HG03469 (cell line): ENCODE results near the gene FMNL2.

Experiments used
- ATAC-seq: cut with Tn5 transposase; IDR thresholded peaks from one replicate; pipeline ENCODE4 v1.9.1; 2021; ENCODE audit warnings: mild to moderate bottlenecking, moderate library complexity, moderate number of reproducible peaks; ENCODE audit not compliant: unreplicated experiment

FMNL2 gene

DNA sequence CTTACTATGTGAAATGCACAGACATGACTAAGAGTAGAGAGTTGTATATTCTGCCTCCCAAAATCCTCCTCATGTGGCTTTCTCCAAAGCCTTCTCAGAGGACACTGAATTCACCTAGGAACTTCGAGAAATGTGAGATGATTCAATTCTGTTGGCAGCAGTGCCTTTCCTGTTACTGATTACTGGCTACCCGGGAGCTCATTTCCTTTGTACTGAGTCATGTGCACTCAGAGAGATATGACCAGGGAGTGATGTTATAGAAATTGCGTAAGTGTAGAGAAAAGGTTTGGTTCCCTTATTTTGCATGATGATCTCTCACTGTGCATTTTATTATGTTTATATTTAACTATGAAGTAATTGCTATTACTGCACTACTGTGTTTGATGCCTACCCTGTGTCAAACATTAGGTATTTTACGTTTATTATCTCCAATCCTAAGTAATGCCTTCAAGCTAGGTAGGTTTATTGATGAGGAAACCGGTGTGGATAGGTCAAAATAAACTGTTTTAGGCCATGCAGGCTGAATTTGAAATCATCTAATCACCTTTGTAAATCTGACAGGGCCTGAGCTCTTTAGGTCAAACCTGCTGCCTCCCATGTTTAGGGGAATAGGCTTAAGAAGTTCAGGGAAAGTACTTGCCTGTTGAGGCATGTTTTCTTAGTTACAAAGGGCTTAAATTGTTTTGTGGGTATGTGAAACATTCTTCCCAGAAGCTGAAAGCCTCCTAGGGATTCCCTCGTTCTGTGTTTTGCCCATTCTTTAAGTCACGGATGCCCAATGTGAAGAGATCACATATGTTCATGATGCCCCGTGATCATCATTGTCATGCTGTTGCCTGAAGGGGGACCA is 86.8 kb downstream of the FMNL2 start:
- peak; percentile 78 for ATAC-seq

DNA sequence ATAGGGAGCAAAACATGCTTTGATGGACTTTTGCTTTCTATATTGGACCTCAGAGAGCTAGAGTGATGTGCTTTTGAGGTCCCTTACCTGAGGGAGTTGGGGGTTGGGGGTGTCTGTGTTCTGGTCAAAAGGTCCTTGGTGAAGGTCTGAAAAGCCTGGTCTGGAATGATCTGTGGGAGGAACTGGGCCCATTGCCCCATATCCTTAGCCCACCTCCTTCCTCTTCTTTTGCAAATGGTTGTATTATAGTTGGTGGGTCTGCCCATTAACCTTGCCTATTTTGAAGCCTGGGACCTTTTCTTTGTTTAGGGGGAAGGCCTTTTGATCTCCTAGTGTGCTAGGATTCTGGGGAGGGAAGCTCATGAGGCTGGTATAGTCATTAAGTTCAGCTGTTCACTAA is 88.7 kb downstream of the FMNL2 start:
- ATAC-seq, result no peak

DNA sequence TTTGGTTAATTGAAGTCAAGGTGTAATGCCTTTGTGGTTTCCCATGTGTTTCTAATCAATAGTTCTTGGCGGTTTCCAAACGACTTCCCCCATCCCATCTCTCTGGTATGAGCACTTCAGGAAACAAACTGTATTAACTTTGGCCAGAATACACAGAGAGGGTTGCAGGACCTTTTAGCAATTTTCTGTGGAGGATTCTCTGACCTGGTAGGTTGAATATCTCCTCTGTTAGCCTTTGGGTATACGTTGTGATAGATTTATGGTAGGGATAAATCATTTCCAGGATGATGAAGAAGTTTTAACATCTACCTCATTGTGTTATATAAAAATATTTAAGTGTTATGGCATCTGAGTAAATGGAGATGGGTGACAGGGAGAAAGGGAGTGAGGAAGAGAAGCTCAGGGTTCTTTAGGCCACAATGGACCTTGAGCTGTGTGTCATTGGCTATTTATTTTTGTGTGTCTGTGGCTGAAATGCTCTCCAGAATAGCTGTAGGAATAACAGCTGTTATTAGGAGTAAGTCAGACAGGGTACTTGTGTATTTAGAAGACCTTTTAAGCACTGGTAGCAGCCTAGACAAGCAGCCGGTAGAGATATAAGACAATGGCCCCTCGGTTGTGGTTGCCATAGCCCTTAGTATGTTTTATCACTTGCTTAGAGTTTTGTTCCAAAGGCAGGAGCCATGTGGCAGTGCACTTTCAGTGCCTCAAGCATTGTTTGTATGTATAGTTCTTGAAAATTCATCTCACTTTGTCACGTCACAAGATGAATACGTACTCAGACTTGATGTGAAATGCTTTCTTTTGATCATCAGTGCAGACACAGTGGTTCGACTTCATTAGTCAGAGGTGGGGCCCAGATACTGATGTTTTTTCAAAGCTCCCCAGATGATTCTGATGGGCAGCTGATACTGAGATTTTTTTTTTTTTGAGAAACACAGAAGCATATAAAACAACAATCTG is 91.1 kb downstream of the FMNL2 start:
- no peak for ATAC-seq

DNA sequence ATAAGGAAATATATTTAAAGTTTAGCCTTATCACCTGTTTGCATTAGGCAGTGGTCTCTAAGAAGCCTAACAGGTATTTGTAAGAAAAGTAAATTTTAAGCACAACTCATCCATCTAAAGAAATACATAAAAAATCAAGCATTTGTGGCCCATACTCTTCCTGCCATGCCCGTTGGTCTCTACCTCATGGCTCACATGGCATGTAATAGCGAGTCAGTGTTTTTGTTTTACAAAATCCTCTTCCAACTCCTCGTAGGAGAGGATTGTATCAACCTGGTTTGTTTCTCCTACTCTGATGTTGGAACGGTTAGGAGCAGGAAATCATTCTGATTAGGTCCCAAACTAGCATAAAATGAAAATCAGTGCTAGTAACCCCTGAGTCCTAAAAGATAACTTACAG is 91.8 kb downstream of the FMNL2 start:
- ATAC-seq, result no peak

DNA sequence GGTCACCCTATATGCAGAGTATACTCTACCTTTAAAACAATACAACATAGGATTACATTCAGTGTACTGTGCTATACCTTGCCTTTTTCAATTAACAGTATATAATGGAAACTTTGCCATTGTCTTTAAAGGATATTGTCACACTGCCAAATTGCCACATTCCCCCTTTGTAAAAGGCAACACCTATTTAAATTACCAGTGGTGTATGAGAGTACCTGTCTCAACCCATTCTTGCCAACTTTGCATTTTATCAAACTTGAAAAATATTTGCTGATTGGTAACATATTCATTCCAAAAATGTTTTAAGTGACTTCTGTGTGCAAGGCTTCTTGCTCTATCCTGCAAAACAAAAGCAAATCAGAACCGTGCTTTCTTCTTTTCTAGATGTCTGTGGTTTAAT is 92.9 kb downstream of the FMNL2 start:
- ATAC-seq, result no peak

DNA sequence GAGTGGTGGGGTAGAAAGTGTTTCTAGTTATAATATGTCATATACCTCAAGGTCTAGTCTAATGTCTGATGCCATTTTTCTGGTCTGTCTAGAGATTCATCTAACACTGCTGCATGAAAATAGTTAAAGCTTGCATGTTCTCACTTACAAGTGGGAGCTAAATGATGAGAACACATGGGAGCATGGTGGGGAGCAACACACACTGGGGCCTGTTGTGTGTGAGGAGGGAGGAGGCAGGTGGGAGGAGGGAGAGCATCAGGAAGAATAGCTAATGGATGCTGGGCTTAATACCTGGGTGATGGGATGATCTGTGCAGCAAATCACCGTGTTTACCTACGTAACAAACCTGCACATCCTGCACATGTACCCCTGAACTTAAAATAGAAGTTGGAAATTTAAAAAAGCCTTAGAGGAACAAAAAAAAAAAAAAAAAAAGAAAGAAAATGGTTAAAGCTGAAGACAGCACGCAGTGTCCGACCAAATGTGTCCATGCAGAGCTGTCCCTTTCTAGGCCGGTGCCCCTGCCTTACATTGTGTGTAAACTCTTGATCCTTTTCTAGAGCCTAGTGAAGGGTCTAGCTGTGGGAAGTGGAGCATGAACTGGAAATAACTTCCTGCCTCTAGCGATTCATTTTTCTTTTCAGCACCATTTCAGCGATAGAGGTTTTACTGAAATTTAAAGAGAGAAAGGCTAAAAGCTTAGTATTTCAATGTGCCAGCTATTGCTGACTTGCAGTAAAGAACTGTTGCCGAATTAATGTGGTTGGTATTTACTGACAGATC is 94.0 kb downstream of the FMNL2 start:
- no peak for ATAC-seq

DNA sequence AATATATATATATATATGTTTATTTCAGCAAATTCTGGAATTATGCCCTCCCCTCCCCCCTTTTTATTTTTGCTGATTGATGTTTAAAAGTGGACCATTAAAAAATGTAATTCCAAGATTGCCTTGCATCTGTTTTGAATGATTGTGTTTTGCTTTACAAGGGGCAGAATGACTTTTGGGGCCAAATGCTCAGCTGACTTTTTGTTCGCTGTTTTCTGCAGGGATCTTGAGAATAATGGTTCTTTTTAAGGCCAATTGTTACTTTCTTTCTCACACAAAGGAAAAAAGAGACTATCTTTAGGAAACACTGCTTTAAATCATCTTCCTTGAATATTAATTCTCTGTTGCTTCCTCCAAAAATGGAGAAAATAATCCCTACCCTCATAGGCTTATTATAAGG is 95.9 kb downstream of the FMNL2 start:
- ATAC-seq, result no peak

DNA sequence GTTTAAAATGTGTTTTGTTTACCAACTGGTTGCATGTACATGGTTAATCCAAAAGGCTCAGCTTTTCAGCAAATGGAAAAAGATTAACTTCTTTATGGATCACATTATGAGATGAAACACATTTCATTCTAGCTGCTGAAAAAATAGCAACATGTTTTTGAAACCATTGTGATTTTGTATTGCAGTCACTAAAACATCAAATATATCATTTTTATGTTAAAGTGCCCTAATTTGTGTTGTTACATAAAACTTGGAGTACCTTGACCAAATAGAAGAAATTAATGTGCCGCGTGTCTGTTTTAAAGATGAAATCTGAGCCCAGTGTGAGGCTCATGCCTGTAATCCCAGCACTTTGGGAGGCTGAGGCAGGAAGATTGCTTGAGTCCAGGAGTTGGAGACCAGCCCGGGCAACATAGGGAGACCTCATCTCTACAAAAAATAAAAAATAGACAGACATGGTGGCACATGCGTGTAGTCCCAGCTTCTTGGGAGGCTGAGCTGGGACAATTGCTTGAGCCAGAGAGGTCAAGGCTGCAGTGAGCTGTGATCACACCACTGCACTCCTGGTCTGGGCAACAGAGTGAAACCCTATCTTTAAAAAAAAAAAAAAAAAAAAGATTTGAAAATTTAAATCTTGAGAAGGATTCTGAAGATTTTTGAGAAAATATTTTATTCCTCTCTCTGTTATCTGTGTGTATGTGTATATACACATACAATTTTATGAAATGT is 96.6 kb downstream of the FMNL2 start:
- ATAC-seq, result no peak

DNA sequence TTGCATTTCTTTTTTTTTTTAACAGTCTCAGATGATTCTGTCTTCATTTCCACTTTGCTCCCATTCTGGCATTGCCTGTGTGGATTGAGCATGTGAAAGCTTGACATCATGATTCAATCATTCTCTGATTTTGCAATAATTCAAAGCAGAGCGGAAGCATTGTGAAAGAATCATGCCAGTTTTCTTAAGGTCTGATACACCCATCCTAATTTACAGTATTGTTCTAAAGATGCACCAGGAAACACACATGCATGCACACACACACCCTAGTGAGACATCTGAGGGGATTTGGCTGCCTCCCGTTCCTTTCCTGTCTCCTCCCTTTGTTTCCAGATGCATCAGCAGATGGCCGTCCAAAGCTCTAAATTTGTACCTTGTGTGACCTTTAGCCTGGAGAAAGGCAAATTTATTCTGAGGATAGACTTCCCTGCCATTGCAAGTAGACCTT is 97.3 kb downstream of the FMNL2 start:
- ATAC-seq, result no peak

DNA sequence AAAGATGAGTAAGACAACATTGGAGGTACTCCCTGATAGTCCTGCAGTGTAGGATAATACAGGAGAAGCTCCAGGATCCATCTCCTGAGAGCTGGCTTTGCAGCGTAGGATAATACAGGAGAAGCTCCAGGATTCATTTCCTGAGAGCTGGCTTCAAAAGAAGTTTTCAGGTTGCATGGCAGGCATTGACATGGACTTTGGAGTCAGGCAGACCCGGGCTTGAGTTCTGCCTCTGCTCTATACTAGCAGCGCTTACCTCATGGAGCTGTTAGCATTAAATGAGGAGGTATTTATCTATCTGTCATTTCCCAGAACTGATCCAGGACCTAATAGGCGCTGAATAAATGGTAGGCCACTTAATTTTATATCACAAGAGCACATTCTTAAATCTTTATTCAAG is 97.8 kb downstream of the FMNL2 start:
- no peak for ATAC-seq

DNA sequence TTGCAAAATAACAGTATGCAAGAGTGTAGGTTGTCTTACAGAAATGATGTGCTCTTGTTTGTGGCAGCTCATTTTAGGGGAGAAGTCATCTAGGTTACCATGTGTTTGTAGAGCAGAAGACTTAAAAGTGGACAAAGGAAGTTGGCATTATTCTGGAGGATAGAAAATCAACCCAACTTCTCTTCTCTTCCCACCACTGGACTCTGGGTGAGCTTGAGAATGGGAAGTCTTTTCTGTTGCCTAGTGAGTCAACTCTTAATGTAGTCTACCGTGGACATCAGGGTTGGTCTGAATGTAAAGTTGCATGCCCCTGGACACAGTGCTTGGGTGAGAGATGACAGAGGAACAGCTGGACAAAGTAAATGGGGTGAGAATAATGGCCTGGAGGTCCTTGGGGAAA is 98.3 kb downstream of the FMNL2 start:
- no peak for ATAC-seq

DNA sequence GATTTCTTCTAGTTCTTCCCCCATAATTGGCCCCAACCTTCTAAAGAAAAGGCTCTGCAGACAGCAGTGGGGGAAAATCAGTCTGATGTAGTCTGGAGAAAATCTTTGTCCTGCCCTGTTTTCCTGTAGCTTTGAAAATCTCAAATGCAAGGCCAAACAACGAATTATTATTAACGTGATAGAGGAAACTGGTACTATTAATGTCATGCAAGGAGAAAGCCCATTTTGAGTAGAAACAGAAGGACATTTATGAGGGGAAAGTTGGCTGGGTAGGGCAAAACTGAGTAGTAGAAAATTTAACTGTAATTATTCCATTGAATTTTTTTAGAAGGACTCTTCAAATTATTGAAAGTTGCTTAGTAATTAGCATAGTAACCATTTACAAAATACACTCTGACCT is 98.8 kb downstream of the FMNL2 start:
- ATAC-seq, result no peak

DNA sequence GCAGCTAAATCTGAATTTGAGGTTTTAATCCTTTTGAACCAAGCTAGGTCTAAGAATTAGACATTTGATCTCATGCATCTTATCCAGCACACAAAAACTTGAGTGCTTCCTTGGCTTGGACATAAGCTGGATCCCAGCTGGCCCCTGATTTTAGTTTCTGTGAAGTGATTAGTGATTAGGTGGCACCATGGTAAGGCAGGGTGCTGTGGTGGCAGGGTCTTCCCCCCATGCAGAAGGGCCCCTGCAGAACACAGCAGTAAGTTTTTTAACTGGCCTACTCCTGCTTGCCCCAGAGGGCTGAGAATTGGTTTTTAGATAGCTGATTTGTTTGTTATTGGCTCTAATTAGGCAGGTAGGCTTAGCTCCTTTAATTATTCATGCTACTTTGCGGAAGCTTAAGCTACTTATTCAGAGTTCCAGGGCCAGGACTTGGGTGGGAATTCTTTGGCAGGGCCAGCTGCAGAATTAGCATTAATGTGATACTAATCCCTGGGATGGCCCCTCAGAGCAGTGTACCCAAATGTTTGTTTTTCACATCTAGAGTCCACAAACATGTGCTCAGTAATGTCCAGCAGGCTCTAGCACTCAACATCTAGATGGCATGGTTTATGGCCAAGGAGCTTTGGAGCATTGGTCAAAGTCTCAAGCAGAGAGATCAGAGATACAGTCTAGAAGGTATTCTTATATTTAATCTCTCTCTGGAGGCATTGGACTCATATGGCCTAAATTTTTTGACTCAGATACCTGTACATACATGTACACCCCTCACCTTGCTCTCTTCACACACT is 99.6 kb downstream of the FMNL2 start:
- ATAC-seq, result no peak

DNA sequence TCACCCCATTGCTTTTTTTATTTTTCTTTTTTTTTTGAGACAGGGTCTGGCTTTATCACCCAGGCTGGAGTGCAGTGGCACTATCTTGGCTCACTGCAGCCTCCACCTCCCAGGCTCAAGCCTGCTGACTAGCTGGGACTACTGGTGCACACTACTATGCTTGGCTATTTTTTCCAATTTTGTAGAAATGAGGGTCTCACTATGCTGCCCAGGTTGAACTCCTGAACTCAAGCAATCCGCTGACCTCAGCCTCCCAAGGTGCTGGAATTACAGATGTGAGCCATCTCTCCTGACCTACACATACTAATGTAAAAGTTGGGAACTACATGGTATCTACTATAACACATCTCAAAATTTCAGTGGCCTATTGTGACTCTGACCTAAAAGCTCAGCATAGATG is 101.2 kb downstream of the FMNL2 start:
- no peak for ATAC-seq

DNA sequence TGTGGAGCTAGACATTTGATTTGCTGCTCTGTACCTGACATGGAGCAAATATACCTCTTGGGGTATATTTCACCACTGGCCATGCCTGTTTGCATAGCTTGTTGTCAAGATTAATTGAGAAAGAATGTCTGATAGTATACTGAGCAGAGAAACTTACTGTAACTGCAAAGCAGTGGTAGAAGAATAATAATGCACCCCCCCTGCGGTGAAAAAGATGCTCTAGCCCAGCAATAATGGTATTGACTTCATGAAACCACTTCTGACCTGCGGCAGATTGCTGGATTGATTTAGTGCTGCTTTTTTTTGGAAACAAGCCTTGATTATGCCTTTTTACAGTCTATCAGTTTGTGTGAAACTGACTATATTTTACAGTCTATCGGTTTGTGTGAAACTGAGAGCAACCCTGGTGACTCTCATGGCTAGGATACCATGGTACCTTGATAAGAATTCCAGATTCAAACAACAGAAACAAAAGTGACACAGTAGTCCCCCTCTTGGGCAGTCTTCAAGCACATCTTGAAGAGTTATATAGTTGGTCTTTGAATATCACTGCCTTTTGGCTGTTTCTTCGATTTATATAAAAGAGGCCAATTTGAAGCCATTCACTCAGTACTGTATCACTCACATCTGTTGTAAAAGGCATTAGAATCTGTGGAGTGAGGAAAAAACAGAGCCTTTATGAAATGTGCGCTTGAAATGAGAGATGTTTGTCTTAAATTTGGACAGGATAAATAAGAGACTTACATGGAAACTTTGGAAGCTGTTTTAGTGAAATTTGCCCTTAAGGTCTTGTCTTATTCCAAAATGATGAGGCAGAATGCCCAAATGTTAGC is 102.5 kb downstream of the FMNL2 start:
- no peak for ATAC-seq

DNA sequence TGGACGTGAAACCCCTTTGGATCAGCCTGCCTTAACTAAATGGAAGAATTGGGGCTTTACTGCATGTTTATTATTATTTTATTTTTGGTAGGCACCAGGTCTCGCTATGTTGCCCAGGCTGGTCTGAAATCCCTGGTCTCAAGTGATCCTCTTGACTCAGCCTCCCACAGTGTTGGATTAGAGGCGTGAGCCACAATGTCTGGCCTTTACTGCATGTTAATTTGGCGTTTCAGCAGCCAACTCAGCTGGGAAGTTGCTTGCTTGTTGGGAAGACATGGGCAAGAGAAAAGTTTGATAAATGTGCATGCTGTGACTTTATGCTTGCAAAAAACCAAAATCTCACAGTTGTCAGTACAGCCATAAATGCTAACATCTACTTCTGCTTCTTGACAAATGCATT is 105.1 kb downstream of the FMNL2 start:
- ATAC-seq, result no peak

DNA sequence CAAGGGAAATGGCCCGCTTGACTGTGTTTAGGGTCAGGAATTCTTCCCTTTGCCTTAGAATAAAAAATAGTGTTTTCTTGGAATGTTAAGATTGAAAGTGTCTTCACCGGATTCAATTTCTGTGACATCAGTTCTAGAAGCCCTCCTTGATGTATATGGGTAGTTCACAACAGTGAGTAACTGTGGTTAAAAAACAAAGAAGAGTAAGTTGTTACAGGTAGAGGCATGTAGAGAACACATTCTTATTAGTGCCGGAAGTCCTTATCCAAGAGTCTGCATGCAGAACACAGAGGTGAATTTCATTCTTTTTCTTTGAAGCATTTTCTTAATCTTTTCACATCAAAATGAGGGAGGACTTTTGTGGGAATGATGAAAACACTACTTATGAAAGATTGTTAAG is 105.5 kb downstream of the FMNL2 start:
- ATAC-seq, result no peak

DNA sequence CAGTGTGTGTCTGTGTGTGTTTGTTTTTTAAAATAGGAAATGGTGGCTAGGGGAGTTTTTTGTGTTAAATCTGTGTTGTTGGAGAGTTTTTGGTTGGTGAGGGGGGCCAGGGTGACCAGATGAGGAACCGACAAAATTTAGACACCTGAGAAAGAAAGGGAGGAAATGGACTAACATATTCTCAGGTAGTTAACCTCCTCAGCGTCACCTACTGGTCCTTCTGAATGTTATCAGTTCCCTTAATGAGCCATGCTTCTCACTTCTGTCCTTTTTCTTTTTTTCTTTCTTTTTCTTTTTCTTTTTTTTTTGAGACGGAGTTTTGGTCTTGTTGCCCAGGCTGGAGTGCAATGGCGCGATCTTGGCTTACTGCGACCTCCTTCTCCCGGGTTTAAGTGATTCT is 107.0 kb downstream of the FMNL2 start:
- ATAC-seq, result no peak

DNA sequence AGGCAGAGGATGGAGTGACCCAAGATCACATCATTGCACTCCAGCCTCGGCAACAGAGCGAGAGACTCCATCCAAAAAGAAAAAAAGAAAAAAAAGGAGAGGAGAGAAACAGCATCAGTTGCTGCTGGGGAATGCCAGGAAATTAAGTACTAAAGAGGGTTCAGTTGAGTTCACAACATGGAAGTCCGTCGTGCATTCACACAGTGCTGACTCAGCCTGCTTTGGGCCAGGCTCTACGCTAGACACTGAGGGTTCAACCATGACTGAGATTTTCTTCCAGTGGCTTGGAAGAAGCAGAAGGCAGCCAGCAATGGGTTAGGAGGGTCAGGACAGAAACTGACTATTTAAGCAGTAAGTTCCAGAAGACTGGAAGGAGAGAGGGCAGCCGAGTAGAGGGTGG is 108.8 kb downstream of the FMNL2 start:
- no peak for ATAC-seq
